Neural cell (in vitro differentiated cells): ENCODE results near the gene RHOT2. TPM values are rescaled to one million over a fixed set of nuclear protein-coding genes. Genes with fewer than 3 reads are reported as not detected.

Source experiments
- H2AFZ ChIP-seq: fragments of 200-600, 300-800 bp; sonication (generic), shearing (Covaris generic); 2 replicates; pipeline ENCODE4 v1.6.0; 2014; ENCODE audit warnings: low read depth, mild to moderate bottlenecking, antibody characterized with exemption, low read length, moderate library complexity
- H3F3A ChIP-seq: fragments of 200-600 bp; shearing (Covaris generic); 2 replicates; pipeline ENCODE4 v1.6.1; 2016; ENCODE audit warnings: mild to moderate bottlenecking, moderate library complexity, mixed read lengths, antibody characterized with exemption, low read length; ENCODE audit not compliant: insufficient read depth, poor library complexity, severe bottlenecking
- H3K27ac ChIP-seq: fragments of 200-600, 300-800 bp; sonication (generic), shearing (Covaris generic); 2 replicates; pipeline ENCODE4 v1.5.1; 2014; ENCODE audit warnings: mild to moderate bottlenecking, low read length, moderate library complexity
- H3K27me3 ChIP-seq: fragments of 300-800, 200-600 bp; sonication (generic), shearing (Covaris generic); 2 replicates; pipeline ENCODE4 v1.6.0; 2014; ENCODE audit warnings: mild to moderate bottlenecking, low read depth, low read length, moderate library complexity; ENCODE audit not compliant: insufficient read depth
- H3K36me3 ChIP-seq: fragments of 300-800, 200-600 bp; sonication (generic), shearing (Covaris generic); 2 replicates; pipeline ENCODE4 v1.5.1; 2014; ENCODE audit warnings: mild to moderate bottlenecking, antibody characterized with exemption, low read length, moderate library complexity; ENCODE audit not compliant: insufficient read depth
- H3K4me2 ChIP-seq: fragments of 300-800, 200-600 bp; sonication (generic), shearing (Covaris generic); 2 replicates; pipeline ENCODE4 v1.6.0; 2014; ENCODE audit warnings: mild to moderate bottlenecking, low read length
- H3K4me3 ChIP-seq: fragments of 300-800, 200-600 bp; sonication (generic), shearing (Covaris generic); 2 replicates; pipeline ENCODE4 v1.5.1; 2014; ENCODE audit warnings: mild to moderate bottlenecking, low read length, moderate library complexity
- H3K79me2 ChIP-seq: fragments of 200-600 bp; shearing (Covaris generic); replicated peaks from 2 replicates; pipeline ENCODE4 v1.6.0; 2014; ENCODE audit warnings: mild to moderate bottlenecking, low read length, moderate library complexity; ENCODE audit not compliant: insufficient read depth
- H3K9ac ChIP-seq: fragments of 300-800, 200-600 bp; sonication (generic), shearing (Covaris generic); 2 replicates; pipeline ENCODE4 v1.6.1; 2016; ENCODE audit warnings: mild to moderate bottlenecking, low read length, mixed read lengths
- H3K9me2 ChIP-seq: fragments of 200-600 bp; shearing (Covaris generic); 2 replicates; pipeline ENCODE4 v1.6.1; 2016; ENCODE audit warnings: mild to moderate bottlenecking, low read length, mixed read lengths; ENCODE audit not compliant: insufficient read depth
- H3K9me3 ChIP-seq: fragments of 200-600, 300-800 bp; sonication (generic), shearing (Covaris generic); 2 replicates; pipeline ENCODE4 v1.6.1; 2016; ENCODE audit warnings: mild to moderate bottlenecking, mixed run types, low read length, moderate library complexity, mixed read lengths
- H4K20me1 ChIP-seq: fragments of 200-600 bp; shearing (Covaris generic); 2 replicates; pipeline ENCODE4 v1.6.1; 2016; ENCODE audit warnings: mild to moderate bottlenecking, mixed run types; ENCODE audit not compliant: insufficient read depth
- EP300 ChIP-seq: fragments of 450-650 bp; conservative IDR thresholded peaks from 2 replicates; pipeline ENCODE4 v1.6.1; 2014; ENCODE audit warnings: antibody characterized with exemption, mild to moderate bottlenecking, moderate library complexity; ENCODE audit not compliant: poor library complexity, severe bottlenecking
- EZH2 ChIP-seq: fragments of 200-600, 300-800 bp; shearing (Covaris generic), sonication (generic); IDR thresholded peaks from 2 replicates; pipeline ENCODE4 v1.6.1; 2014; ENCODE audit warnings: antibody characterized with exemption, low read length, borderline replicate concordance, mild to moderate bottlenecking; ENCODE audit not compliant: insufficient read depth, poor library complexity, severe bottlenecking
- MXI1 ChIP-seq: fragments of 450-650 bp; conservative IDR thresholded peaks from 2 replicates; pipeline ENCODE4 v1.6.1; 2014; ENCODE audit warnings: antibody characterized with exemption, mild to moderate bottlenecking; ENCODE audit not compliant: poor library complexity, severe bottlenecking
- POLR2AphosphoS5 ChIP-seq: IDR thresholded peaks from 2 replicates; pipeline ENCODE4 v1.6.1; 2012
- RAD21 ChIP-seq: fragments of 450-650 bp; conservative IDR thresholded peaks from 2 replicates; pipeline ENCODE4 v1.6.1; 2014; ENCODE audit warnings: antibody characterized with exemption, mild to moderate bottlenecking, moderate library complexity
- REST ChIP-seq: IDR thresholded peaks from 2 replicates; pipeline ENCODE4 v1.6.1; 2012; ENCODE audit warnings: borderline replicate concordance
- SMC3 ChIP-seq: fragments of 450-650 bp; conservative IDR thresholded peaks from 2 replicates; pipeline ENCODE4 v1.6.1; 2014; ENCODE audit warnings: antibody characterized with exemption, mild to moderate bottlenecking, moderate library complexity; ENCODE audit not compliant: poor library complexity
- TAF1 ChIP-seq: IDR thresholded peaks from 2 replicates; pipeline ENCODE4 v1.6.1; 2012; ENCODE audit warnings: low read depth
- polyA plus RNA-seq: library from polyadenylated mRNA; depleted of rRNA; stranded (reverse); fragments of >200 nt; gene quantifications from 2 replicates; pipeline ENCODE4 v1.2.3, GENCODE V29; 2014
- TF ChIP-seq, protein P1 (sequence below): fragments of 450-650 bp; IDR thresholded peaks from 2 replicates; pipeline ENCODE4 v1.5.1; 2014; ENCODE audit warnings: antibody characterized with exemption, mild to moderate bottlenecking, moderate library complexity; ENCODE audit not compliant: poor library complexity, severe bottlenecking

Gene RHOT2
- polyA plus RNA-seq, 1 donor from 2014 or later: 132 TPM

GRCh38 chr16:682493-683395 lies 14.8 kb downstream of the RHOT2 start:
- Histone ChIP-seq H3K27ac (no peak overlapping the region), H3F3A (no peaks in the 10 kb centered on the region), H3K9me2 (no peaks in the 10 kb centered on the region), H3K4me2 (no peak overlapping the region), H3K9ac (no peak overlapping the region), H3K79me2 (peaks cover 20% of the 10 kb centered on the region), H3K4me3 (peak overlapping the region; percentile 71), H4K20me1 (peaks cover 6% of the 10 kb centered on the region), H3K9me3 (no peaks in the 10 kb centered on the region), H2AFZ (no peak overlapping the region), H3K36me3 (no peaks in the 10 kb centered on the region), H3K27me3 (no peaks in the 10 kb centered on the region)
- TF ChIP-seq TAF1 (no peak), RAD21 (no peak), MXI1 (no peak), EZH2 (no peak), POLR2AphosphoS5 (no peak)
- TF ChIP-seq, protein P1, sequence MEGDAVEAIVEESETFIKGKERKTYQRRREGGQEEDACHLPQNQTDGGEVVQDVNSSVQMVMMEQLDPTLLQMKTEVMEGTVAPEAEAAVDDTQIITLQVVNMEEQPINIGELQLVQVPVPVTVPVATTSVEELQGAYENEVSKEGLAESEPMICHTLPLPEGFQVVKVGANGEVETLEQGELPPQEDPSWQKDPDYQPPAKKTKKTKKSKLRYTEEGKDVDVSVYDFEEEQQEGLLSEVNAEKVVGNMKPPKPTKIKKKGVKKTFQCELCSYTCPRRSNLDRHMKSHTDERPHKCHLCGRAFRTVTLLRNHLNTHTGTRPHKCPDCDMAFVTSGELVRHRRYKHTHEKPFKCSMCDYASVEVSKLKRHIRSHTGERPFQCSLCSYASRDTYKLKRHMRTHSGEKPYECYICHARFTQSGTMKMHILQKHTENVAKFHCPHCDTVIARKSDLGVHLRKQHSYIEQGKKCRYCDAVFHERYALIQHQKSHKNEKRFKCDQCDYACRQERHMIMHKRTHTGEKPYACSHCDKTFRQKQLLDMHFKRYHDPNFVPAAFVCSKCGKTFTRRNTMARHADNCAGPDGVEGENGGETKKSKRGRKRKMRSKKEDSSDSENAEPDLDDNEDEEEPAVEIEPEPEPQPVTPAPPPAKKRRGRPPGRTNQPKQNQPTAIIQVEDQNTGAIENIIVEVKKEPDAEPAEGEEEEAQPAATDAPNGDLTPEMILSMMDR: no peak

DNA sequence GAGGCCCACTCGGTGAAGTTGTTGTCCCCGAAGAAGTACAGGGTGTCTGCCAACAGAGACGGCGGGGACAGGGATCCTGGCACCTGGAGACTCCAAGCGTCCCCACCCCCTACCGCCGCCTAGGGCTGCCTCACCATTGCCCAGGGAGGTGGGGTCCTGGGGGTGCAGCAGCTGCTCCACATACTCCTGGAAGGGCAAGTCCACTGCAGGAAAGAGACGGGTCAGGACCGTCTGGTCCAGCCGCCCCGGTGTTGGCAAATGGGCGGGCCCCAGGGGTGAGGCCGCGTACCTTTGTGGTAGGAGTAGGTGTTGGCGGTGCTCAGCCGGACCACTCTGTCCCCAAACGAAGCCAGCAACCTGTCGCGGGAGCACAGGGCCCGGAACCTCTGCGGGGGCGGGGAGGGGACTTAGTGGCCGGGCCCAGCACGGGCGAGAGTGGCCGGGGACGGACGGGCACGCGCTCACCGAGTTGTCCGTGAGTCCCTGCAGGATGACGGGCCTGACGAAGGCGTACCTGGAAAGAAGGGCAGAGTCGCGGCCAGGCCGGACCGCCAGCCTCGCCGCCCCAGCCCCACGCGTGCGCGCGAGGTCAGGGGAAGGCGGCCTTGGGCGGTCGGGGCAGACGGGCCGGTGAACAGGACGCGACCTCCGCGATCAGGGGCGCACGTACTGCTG lies 15.6 kb downstream of the RHOT2 start:
- H3F3A ChIP-seq: no peaks in the 10 kb centered on the region
- H4K20me1 ChIP-seq: peaks cover 6% of the 10 kb centered on the region
- TF ChIP-seq POLR2AphosphoS5: no peak
- TF ChIP-seq SMC3: no peak
- TF ChIP-seq, protein P1: no peak
- TF ChIP-seq REST: no peak
- no peak for TF ChIP-seq EZH2
- no peak for TF ChIP-seq TAF1
- TF ChIP-seq MXI1: no peak
- no peak for TF ChIP-seq EP300
- no peak for TF ChIP-seq RAD21
- H3K9ac ChIP-seq: peak overlapping the region; percentile 52
- no peak overlapping the region for H3K27ac ChIP-seq
- peaks cover 20% of the 10 kb centered on the region for H3K79me2 ChIP-seq
- no peaks in the 10 kb centered on the region for H3K36me3 ChIP-seq
- no peaks in the 10 kb centered on the region for H3K9me2 ChIP-seq
- no peaks in the 10 kb centered on the region for H3K9me3 ChIP-seq
- H2AFZ ChIP-seq: no peak overlapping the region
- H3K27me3 ChIP-seq: no peaks in the 10 kb centered on the region
- no peak overlapping the region for H3K4me2 ChIP-seq
- H3K4me3 ChIP-seq: peak overlapping the region; percentile 71
